Transverse colon (tissue), 4 donors: ENCODE results near the gene FOXC2. TPM values are rescaled to one million over a fixed set of nuclear protein-coding genes. Genes with fewer than 3 reads are reported as not detected.

ENCODE experiments used
- DNase-seq: peaks from one replicate; pipeline ENCODE4 v3.0.0-alpha.2; 2019
- H3K27ac ChIP-seq, 4 donors: fragments of 200-600 bp; sonication (generic); 2 replicates each; pipeline ENCODE4 v1.5.1; 2016 to 2018; ENCODE audit warnings: inconsistent platforms in 4 of 4
- H3K27me3 ChIP-seq: fragments of 200-600 bp; sonication (generic); 2 replicates; pipeline ENCODE4 v1.5.1; 2017; ENCODE audit warnings: inconsistent platforms
- H3K36me3 ChIP-seq, 4 donors: fragments of 200-600 bp; sonication (generic); 2 replicates each; pipeline ENCODE4 v1.5.1; 2017 to 2019; ENCODE audit warnings: inconsistent platforms in 4 of 4
- H3K4me1 ChIP-seq, 4 donors: fragments of 200-600 bp; sonication (generic); 2 replicates each; pipeline ENCODE4 v1.5.1; 2017 to 2020; ENCODE audit warnings: inconsistent platforms in 4 of 4
- H3K4me3 ChIP-seq, 4 donors: fragments of 200-600 bp; sonication (generic); 1 replicate in 1 of 4; 2 replicates in 3 of 4; pipeline versions ENCODE4 v1.5.1 to v1.6.1; 2017 to 2019; ENCODE audit warnings: inconsistent platforms in 4 of 4
- H3K9me3 ChIP-seq, 2 donors: fragments of 200-600 bp; sonication (generic); 2 replicates each; pipeline ENCODE4 v1.5.1; 2017 to 2019; ENCODE audit warnings: inconsistent platforms in 2 of 2
- CTCF ChIP-seq, 5 experiments: fragments of 200-600 bp in 3 of 5; fragments of 450-650 bp in 2 of 5; sonication (generic) in 3 of 5; IDR thresholded peaks; 1 replicate in 2 of 5; 2 replicates in 3 of 5; pipeline ENCODE4 v1.5.1; 2016 to 2017; ENCODE audit warnings: antibody characterized with exemption in 5 of 5, inconsistent platforms in 3 of 5, mild to moderate bottlenecking in 2 of 5, moderate library complexity in 1 of 5
- EP300 ChIP-seq: sonication (generic); formaldehyde crosslinking; IDR thresholded peaks from one replicate; pipeline ENCODE4 v1.6.1; 2017; ENCODE audit warnings: antibody characterized with exemption, low read depth
- POLR2A ChIP-seq: fragments of 450-650 bp; IDR thresholded peaks from one replicate; pipeline ENCODE4 v1.6.1; 2016; ENCODE audit warnings: antibody characterized with exemption, mild to moderate bottlenecking, moderate library complexity
- POLR2AphosphoS5 ChIP-seq, 3 donors: sonication (generic); formaldehyde crosslinking; IDR thresholded peaks; one replicate each; pipeline ENCODE4 v1.6.1; 2016; ENCODE audit warnings: antibody characterized with exemption in 3 of 3
- WGBS, 2 donors: methylation state at CpG; one replicate each; pipeline ENCODE4 v1.1.5; 2018; ENCODE audit warnings: low coverage in 1 of 2; 5-methylcytosine and 5-hydroxymethylcytosine counted together
- in situ Hi-C, 4 donors: fragments of 200-750 bp; cut with MboI; loops; one replicate each; pipeline versions ENCODE4 v1.15.0 to v1.15.1; 2017; ENCODE audit warnings: low sequenced_read_pairs in 3 of 4, low pct_ligation_motif_present in 1 of 4, low pct_unique_long_range_greater_than_20kb in 1 of 4
- intact Hi-C: fragments of 100-400 bp; cut with DNase I; formaldehyde crosslinking; loops from one replicate; pipeline ENCODE4 v1.15.1; 2023; ENCODE audit warnings: low total_unique reads
- total RNA-seq, 4 donors: library from RNA; depleted of rRNA; stranded (reverse); fragments of >200 nt; gene quantifications; one replicate each; pipeline ENCODE4 v1.1.0, GENCODE V29; 2016

FOXC2 gene
- total RNA-seq, 4 donors from 2014 or later = 0.27 TPM; not detected in 3

- in situ Hi-C loops = no loop called here
- Histone ChIP-seq H3K9me3 (no peaks in the 10 kb centered on the region), H3K27me3 (no peaks in the 10 kb centered on the region), H3K4me1 (no peaks in the 10 kb centered on the region), H3K36me3 (peaks cover 0 to 39% (median 10%) of the 10 kb centered on the region in 4 donors), H3K4me3 (no peak overlapping the region), H3K27ac (no peak overlapping the region)
- intact Hi-C loops = no loop called here
- no peak for TF ChIP-seq CTCF (IDR thresholded peaks at IDR 0.05)
- TF ChIP-seq POLR2A = no peak
- TF ChIP-seq POLR2AphosphoS5 (IDR thresholded peaks at IDR 0.05) = no peak
- no peak for TF ChIP-seq EP300
- DNase-seq = no peak
- WGBS, 2 donors = 95% methylated on average over 17 of the region's 17 CpGs; no CpG with 5 or more reads in 1 of the 2 donors
Measured at GRCh38 chr16:86538196-86538780, 28.3 kb upstream of the FOXC2 start.

- no peak for TF ChIP-seq CTCF (IDR thresholded peaks at IDR 0.05)
- no peak for TF ChIP-seq EP300
- TF ChIP-seq POLR2AphosphoS5 (IDR thresholded peaks at IDR 0.05) = no peak
- no peak for TF ChIP-seq POLR2A
- no peak for DNase-seq
- Histone ChIP-seq H3K36me3 (peaks cover 0 to 39% (median 10%) of the 10 kb centered on the region in 4 donors), H3K4me1 (no peaks in the 10 kb centered on the region), H3K9me3 (no peaks in the 10 kb centered on the region), H3K4me3 (no peak overlapping the region), H3K27me3 (no peaks in the 10 kb centered on the region), H3K27ac (no peak overlapping the region)
- intact Hi-C loops (no loop called here), in situ Hi-C loops (no loop called here)
- 83 to 91% methylated on average over 1 to 6 of the region's 6 CpGs for WGBS, 2 donors
Measured at GRCh38 chr16:86540894-86541293, 25.7 kb upstream of the FOXC2 start.

- 95% methylated on average over 11 of the region's 11 CpGs; no CpG with 5 or more reads in 1 of the 2 donors for WGBS, 2 donors
- TF ChIP-seq CTCF (IDR thresholded peaks at IDR 0.05) (no peak), POLR2A (no peak), EP300 (no peak), POLR2AphosphoS5 (IDR thresholded peaks at IDR 0.05) (no peak)
- H3K4me1 ChIP-seq = no peaks in the 10 kb centered on the region
- no peak overlapping the region for H3K4me3 ChIP-seq
- H3K27ac ChIP-seq = no peak overlapping the region
- no peaks in the 10 kb centered on the region for H3K27me3 ChIP-seq
- H3K36me3 ChIP-seq = peaks cover 0 to 39% (median 10%) of the 10 kb centered on the region in 4 donors
- in situ Hi-C loops = no loop called here
- H3K9me3 ChIP-seq = no peaks in the 10 kb centered on the region
- intact Hi-C loops = no loop called here
- DNase-seq = no peak
Measured at GRCh38 chr16:86541560-86541959, 25.1 kb upstream of the FOXC2 start.

- in situ Hi-C loops (no loop called here), intact Hi-C loops (no loop called here)
- H3K36me3 ChIP-seq = peaks cover 0 to 33% (median 12%) of the 10 kb centered on the region in 4 donors
- no peak overlapping the region for H3K4me3 ChIP-seq
- H3K9me3 ChIP-seq = no peaks in the 10 kb centered on the region
- WGBS, 2 donors = 89 to 92% methylated on average over 11 to 21 of the region's 21 CpGs
- H3K4me1 ChIP-seq = no peaks in the 10 kb centered on the region
- H3K27me3 ChIP-seq = no peaks in the 10 kb centered on the region
- no peak for TF ChIP-seq CTCF (IDR thresholded peaks at IDR 0.05)
- TF ChIP-seq POLR2AphosphoS5 (IDR thresholded peaks at IDR 0.05) = no peak
- no peak for TF ChIP-seq POLR2A
- TF ChIP-seq EP300 = no peak
- DNase-seq = no peak
- H3K27ac ChIP-seq = no peak overlapping the region
Measured at GRCh38 chr16:86542756-86543750, 23.6 kb upstream of the FOXC2 start.
